Central memory CD8-positive, alpha-beta T cell (primary cell): ENCODE data around the gene DDX24.

ENCODE experiments used
- ATAC-seq: fragments of 150-1000 bp; cut with Tn5 transposase; replicated peaks from 2 replicates; pipeline ENCODE4 v1.10.0; 2022; ENCODE audit warnings: mild to moderate bottlenecking, moderate FRiP score, moderate number of reproducible peaks; ENCODE audit not compliant: poor library complexity, severe bottlenecking; ENCODE audit errors: extremely low read depth
- DNase-seq, 2 donors: peaks; one replicate each; pipeline ENCODE4 v3.0.0; 2021; ENCODE audit warnings: low spot score in 2 of 2
- H3K27ac Mint-ChIP-seq: one replicate; pipeline ENCODE4 v1.8.0; 2022; ENCODE audit warnings: low read depth, mild to moderate bottlenecking, moderate library complexity, mixed read lengths
- H3K27me3 Mint-ChIP-seq: one replicate; pipeline ENCODE4 v1.8.0; 2022; ENCODE audit warnings: mixed read lengths
- H3K36me3 Mint-ChIP-seq: one replicate; pipeline ENCODE4 v1.8.0; 2022; ENCODE audit warnings: mild to moderate bottlenecking, moderate library complexity, mixed read lengths; ENCODE audit not compliant: insufficient read depth
- H3K4me1 Mint-ChIP-seq: one replicate; pipeline ENCODE4 v1.8.0; 2022; ENCODE audit warnings: mixed read lengths
- H3K4me3 Mint-ChIP-seq: one replicate; pipeline ENCODE4 v1.8.0; 2022; ENCODE audit warnings: mild to moderate bottlenecking, moderate library complexity, mixed read lengths
- H3K9me3 Mint-ChIP-seq: one replicate; pipeline ENCODE4 v1.8.0; 2022; ENCODE audit warnings: mixed read lengths

The DDX24 gene

DNA sequence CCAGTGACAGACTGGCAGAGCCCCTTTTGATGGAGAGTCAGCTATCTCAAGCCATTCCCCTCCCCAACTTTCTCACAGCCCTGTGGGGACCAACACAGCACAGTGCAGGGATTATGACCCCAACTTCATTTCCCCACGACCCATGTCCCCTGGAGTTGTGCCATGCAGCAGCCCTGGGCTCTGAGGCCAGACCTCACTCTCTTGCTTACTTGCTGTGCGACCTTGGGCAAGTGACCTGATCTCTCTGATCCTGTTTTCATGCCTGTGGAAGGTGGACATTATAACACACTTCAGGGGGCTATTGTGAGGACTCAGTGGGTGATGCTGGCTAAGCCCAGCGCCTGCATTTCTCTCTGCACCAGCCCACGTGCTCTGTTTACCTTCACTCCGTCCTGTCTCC lies 40.8 kb downstream of the DDX24 start:
- no peak overlapping the region for H3K4me3 Mint-ChIP-seq
- no peaks in the 10 kb centered on the region for H3K27me3 Mint-ChIP-seq
- peaks cover 29% of the 10 kb centered on the region for H3K36me3 Mint-ChIP-seq
- ATAC-seq (no peak), DNase-seq (no peak)
- H3K27ac Mint-ChIP-seq = peak overlapping the region; percentile 18
- no peaks in the 10 kb centered on the region for H3K9me3 Mint-ChIP-seq
- H3K4me1 Mint-ChIP-seq = peaks cover 7% of the 10 kb centered on the region

DNA sequence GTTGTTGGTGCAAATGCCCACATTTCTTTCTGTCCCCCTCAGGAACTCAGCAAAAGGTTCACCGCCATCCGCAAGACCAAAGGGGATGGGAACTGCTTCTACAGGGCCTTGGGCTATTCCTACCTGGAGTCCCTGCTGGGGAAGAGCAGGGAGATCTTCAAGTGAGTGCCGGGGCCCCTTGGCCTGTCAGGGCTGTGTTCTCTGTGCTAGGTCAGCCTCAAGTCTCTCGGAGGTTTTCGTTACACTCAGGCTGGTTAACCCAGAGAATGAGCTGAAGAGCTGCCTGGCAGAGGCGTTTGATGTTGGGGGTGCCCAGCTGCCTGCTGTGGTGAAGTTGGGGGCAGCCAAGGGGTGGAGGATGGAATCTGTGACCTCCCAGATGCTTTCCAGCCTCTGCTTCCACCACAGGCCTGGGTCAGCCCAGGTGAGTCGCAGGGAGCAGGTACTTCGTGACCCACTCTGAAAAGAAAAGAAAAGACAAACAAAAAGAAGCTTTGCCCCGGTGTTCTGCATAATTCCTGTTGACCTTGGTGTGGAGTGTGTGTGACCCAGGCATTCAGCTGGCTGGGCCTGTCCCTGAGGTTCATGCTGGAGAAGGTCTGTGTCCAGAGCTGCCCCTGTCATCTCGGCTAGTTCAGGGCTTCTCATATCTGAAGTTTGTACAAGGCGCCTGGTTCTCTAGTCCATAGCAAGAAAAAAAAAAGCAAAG lies 41.9 kb downstream of the DDX24 start:
- Mint-ChIP-seq H3K27me3 (no peaks in the 10 kb centered on the region), H3K4me3 (no peak overlapping the region), H3K4me1 (peaks cover 5% of the 10 kb centered on the region), H3K9me3 (no peaks in the 10 kb centered on the region), H3K27ac (no peak overlapping the region), H3K36me3 (peaks cover 19% of the 10 kb centered on the region)
- ATAC-seq = no peak
- DNase-seq = no peak

DNA sequence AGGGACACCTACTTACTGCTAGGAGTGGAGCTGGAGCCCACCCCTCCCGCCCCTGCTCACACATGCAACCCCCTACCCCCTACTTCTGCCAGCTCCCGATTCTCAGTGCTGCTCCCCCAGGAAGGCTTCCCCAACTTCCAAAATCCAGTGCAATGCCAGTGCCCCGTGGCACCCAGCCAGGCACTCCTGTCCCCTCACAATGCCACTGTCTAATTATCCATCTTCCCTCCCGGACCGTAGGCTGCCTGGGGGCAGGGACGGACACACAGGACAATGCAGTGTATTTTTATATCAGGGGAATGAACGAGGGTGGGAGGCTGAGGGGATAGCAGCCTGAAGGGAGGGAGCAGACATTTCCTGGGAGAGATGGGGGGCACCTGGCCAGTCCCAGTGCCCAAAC lies 42.5 kb downstream of the DDX24 start:
- H3K4me1 Mint-ChIP-seq = peaks cover 5% of the 10 kb centered on the region
- H3K4me3 Mint-ChIP-seq = no peak overlapping the region
- no peak overlapping the region for H3K27ac Mint-ChIP-seq
- DNase-seq (no peak), ATAC-seq (no peak)
- no peaks in the 10 kb centered on the region for H3K9me3 Mint-ChIP-seq
- peaks cover 15% of the 10 kb centered on the region for H3K36me3 Mint-ChIP-seq
- H3K27me3 Mint-ChIP-seq = no peaks in the 10 kb centered on the region

DNA sequence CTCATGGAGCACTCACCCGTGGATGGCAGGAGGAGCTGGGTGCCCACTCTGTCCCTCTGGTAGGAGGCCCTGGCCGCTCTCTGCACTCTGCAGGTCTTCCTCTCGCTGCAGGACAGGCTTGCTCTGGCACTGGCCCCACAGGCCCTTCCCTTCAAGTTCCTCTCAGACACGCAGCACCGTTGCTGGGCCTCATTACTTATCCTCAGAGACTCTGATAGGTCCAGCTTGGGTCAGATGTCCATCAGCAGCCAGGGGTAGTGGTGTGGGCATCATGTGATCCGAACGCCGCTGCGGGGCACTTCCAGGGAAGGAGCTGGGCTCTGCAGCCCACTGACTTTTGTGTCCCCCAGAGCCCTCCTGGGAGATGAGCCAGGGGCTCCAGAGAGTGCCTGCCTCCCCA lies 43.0 kb downstream of the DDX24 start:
- Mint-ChIP-seq H3K4me1 (peaks cover 5% of the 10 kb centered on the region), H3K9me3 (no peaks in the 10 kb centered on the region)

DNA sequence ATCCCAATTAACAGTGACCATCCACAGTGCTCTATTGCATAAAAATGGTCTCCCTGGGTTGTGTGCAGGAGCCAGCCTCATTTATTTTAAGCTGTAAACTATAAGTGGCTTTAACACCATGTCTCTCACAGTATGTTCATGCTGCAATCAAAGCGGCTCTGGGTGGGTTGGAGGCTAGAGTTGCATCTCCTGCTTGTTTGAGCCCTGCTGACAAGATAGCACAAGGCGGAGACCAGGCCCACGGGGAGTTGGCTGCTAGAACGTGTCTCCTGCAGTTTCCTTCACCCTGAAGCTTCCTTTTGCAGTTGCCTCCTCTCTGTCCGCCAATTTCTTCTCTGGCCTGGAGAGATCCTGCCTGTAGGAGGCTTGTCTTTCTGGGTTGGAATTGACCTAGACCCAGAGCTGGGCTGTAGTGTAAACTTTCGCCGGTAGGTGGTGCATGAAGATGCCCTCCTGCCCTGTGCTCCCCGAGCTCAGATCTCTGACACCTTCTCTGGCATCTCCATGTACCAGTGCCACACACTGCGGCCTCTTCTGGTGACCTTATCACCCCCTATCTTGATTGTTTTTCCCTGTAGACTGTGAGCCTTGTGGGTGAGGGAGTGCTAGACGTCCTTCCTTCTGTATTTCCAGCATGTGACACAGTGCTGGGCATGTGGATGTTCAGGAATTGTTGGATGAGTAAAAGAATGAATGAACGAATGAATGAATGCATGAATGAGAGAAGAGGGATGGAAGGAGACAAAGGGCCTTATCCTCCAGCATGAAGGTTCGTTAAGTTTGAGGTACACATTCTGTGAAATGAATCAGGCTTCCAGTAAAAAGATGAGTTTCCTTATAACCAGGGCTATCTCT lies 44.5 kb downstream of the DDX24 start:
- no peak overlapping the region for H3K27ac Mint-ChIP-seq
- H3K36me3 Mint-ChIP-seq = peaks cover 8% of the 10 kb centered on the region
- H3K9me3 Mint-ChIP-seq = no peaks in the 10 kb centered on the region
- peaks cover 5% of the 10 kb centered on the region for H3K4me1 Mint-ChIP-seq
- ATAC-seq (peak; percentile 98), DNase-seq (peak; percentile 55 to 73)
- no peak overlapping the region for H3K4me3 Mint-ChIP-seq
- no peaks in the 10 kb centered on the region for H3K27me3 Mint-ChIP-seq

More for the DNA sequence above, 43.0 kb downstream of the DDX24 start:
- no peak overlapping the region for H3K4me3 Mint-ChIP-seq
- H3K27ac Mint-ChIP-seq = no peak overlapping the region
- H3K36me3 Mint-ChIP-seq = peaks cover 11% of the 10 kb centered on the region
- no peak for ATAC-seq
- DNase-seq = no peak
- H3K27me3 Mint-ChIP-seq = no peaks in the 10 kb centered on the region

DNA sequence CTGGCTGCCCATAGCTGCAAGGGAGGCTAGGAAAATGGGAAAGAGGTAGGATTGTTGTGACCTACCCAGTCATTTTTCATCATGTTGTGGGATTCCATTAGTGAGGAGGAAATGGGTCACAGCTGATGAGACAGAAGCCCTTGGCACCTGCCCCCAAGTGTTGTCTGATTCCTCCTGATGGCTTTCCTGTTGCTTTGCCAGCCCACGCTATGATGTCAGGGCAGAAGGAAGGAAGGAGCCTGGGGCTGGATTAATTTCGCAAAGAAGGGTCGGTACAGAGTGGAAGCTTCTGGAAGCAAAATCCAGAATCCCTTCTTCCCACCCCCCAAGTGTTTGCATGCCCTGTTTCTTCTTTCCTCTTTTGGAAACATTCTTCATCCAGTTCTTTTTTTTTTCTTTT lies 46.1 kb downstream of the DDX24 start:
- Mint-ChIP-seq H3K4me1 (peaks cover 5% of the 10 kb centered on the region), H3K4me3 (no peak overlapping the region)

DNA sequence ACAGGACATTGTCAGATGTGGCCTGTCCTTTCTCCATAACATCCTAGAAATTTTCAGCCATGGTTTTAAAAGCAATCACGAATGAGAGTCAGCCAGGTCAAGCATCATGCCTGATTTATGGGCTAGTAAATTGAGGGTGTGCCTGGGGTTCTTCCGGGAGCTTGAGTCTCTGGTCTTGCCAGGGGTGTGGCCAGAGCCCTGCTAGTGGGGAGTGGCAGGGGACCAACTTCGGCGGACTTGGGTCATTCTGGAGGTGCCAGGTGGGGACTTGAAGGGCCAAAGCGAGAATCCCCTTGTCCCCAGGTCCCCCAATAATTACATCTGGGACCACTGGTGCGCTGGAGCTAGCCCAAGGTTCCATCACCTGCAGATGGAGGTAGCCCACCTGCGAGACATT lies 49.1 kb downstream of the DDX24 start:
- peaks cover 11% of the 10 kb centered on the region for H3K4me1 Mint-ChIP-seq
- no peak overlapping the region for H3K4me3 Mint-ChIP-seq
- H3K27ac Mint-ChIP-seq = no peak overlapping the region
- H3K36me3 Mint-ChIP-seq = no peaks in the 10 kb centered on the region
- DNase-seq (no peak), ATAC-seq (no peak)
- H3K27me3 Mint-ChIP-seq = no peaks in the 10 kb centered on the region
- no peaks in the 10 kb centered on the region for H3K9me3 Mint-ChIP-seq

More for the DNA sequence above, 46.1 kb downstream of the DDX24 start:
- Mint-ChIP-seq H3K27me3 (no peaks in the 10 kb centered on the region), H3K36me3 (peaks cover 2% of the 10 kb centered on the region), H3K9me3 (no peaks in the 10 kb centered on the region), H3K27ac (no peak overlapping the region)
- no peak for ATAC-seq
- DNase-seq = no peak

DNA sequence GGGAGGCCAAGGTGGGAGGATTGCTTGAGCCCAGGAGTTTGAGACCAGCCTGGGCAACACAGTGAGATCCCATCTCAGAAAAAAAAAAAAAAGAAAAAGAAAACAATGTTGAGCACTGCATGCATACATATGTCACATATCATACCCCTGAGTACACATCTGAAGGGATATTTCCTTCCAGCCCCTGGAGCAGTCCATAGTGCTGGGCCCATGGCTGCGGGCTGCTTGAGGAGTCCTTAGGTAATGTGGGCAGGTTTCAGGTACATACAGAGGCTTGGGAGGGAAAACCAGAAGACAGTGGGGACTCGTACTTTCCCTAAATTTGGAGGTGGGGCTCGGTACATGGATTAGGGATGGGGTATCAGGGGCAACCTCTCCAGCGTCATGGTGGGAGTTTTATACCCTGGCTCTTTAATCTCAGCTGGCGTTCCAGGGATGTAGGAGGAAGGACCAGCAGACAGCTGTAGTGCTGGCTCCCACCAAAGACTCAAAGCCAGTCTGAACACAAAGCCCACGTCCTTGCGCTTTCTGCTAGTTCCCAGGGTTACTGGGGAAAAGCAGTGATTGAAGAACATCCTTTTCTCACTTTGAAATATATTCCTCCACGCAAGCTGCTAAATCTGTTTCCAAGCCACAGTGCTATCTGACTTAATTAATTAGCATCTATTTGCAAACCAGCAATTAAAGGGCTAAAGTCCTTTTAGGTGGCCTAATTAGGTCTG lies 49.7 kb downstream of the DDX24 start:
- no peak overlapping the region for H3K27ac Mint-ChIP-seq
- H3K4me1 Mint-ChIP-seq = peaks cover 7% of the 10 kb centered on the region
- no peak for DNase-seq
- no peaks in the 10 kb centered on the region for H3K9me3 Mint-ChIP-seq
- H3K27me3 Mint-ChIP-seq = no peaks in the 10 kb centered on the region
- no peaks in the 10 kb centered on the region for H3K36me3 Mint-ChIP-seq
- H3K4me3 Mint-ChIP-seq = no peak overlapping the region
- ATAC-seq = no peak

DNA sequence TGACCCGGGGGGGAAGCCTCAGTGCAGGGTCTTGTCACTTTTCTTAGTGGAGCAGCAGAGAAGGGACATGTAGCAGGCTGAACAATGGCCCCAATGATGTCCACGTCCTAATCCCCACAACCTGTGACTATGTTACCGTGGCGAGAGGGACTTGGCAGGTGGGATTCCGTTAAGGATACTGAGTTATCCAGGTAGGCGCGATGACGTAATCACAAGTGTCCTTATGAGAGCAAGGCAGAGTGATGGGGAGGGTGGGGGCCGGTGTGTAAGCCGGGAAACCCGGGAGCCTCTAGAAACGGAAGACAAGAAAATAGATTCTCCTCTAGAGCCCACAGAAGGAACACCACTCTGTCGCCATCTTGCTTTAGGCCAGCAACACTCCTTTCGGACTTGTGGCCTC lies 50.4 kb downstream of the DDX24 start:
- Mint-ChIP-seq H3K27me3 (no peaks in the 10 kb centered on the region), H3K4me3 (no peak overlapping the region), H3K4me1 (peaks cover 12% of the 10 kb centered on the region), H3K9me3 (no peaks in the 10 kb centered on the region), H3K36me3 (peaks cover 3% of the 10 kb centered on the region), H3K27ac (no peak overlapping the region)
- ATAC-seq (no peak), DNase-seq (no peak)

DNA sequence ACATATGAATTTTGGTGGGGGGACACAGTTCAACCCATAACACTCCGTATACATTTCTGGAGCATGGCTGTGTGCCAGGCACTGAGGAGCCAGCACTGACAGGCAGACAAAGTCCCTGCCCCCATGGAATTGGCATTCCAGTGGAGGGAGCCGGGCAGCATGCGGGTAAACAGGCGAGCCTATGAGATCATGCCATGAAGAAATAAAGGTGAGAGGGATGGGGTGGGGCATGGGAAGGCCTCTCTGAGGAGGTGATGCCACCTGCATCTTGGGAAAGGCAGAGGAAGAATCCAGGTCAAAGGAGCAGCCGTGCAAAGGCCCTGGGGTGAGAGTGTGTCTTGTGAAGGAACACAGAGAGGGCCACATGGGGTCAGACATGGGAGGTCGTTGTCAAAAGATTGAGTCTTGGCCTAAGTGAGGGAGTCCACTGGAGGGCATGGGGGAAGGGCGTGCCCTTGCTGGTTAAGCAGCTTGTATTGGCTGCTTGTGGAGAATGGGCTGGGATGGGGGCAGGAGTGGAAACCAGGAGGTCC lies 51.3 kb downstream of the DDX24 start:
- no peak overlapping the region for H3K4me3 Mint-ChIP-seq
- H3K4me1 Mint-ChIP-seq = peaks cover 12% of the 10 kb centered on the region
- H3K27ac Mint-ChIP-seq = no peak overlapping the region
- H3K9me3 Mint-ChIP-seq = no peaks in the 10 kb centered on the region
- ATAC-seq (no peak), DNase-seq (no peak)
- no peaks in the 10 kb centered on the region for H3K27me3 Mint-ChIP-seq
- H3K36me3 Mint-ChIP-seq = peaks cover 3% of the 10 kb centered on the region

DNA sequence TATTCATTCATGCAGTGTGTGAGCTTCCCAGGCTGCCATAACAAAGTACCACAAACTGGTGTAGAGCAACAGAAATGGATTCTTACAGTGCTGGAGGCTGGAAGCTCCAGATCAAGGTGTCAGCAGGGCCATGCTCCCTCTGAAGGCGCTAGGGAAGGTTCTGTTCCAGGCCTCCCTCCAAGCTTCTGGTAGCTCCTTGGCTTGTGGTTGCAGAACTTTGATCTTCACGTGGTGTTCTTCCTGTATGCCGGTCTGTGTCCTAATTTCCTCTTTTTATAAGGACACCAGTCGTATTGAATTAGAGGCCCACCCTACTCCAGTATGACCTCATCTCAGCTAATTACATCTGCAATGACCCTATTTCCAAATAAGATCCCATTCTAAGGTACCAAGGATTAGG lies 51.7 kb downstream of the DDX24 start:
- Mint-ChIP-seq H3K36me3 (peaks cover 3% of the 10 kb centered on the region), H3K27ac (no peak overlapping the region), H3K4me3 (no peak overlapping the region), H3K4me1 (peaks cover 12% of the 10 kb centered on the region), H3K27me3 (peaks cover 4% of the 10 kb centered on the region), H3K9me3 (no peaks in the 10 kb centered on the region)
- DNase-seq (no peak), ATAC-seq (no peak)

DNA sequence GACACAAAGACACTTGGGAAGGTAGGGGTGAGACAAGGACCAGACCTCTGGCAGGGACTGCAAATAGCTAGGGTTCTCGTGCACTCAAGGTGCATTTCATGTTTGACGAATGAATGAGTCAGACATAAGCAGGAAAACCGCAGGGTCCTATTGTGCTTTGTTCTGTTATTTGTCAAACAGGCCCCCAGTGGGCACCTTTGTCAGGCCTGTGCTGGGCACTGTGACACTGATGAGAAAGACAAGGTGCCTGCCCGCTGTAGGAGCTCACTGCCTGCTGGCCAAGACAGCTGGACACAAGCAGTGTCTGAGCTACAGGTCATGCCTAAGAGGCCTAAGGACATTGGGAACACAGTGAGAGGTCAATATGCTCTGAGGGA lies 52.6 kb downstream of the DDX24 start:
- Mint-ChIP-seq H3K27ac (no peak overlapping the region), H3K9me3 (no peaks in the 10 kb centered on the region), H3K36me3 (peaks cover 3% of the 10 kb centered on the region), H3K4me1 (peaks cover 12% of the 10 kb centered on the region), H3K4me3 (peak overlapping the region; percentile 26), H3K27me3 (peaks cover 13% of the 10 kb centered on the region)
- ATAC-seq (no peak), DNase-seq (no peak)
